Astrocyte (in vitro differentiated cells and primary cell): ENCODE measurements around the gene FSTL4. TPM values are rescaled to one million over a fixed set of nuclear protein-coding genes. Genes with fewer than 3 reads are reported as not detected.

Experiments used
- DNase-seq: peaks from one replicate; pipeline ENCODE4 v3.0.0-alpha.2; 2010; ENCODE audit warnings: low read depth
- FAIRE-seq: peaks from 2 replicates; lab custom pipeline; 2011; peaks lifted over from hg19 to GRCh38; lab: Jason Lieb, UNC
- H2AFZ ChIP-seq: 2 replicates; pipeline ENCODE4 v1.6.0; 2012; ENCODE audit warnings: low read depth, low read length, inconsistent platforms
- H3K27ac ChIP-seq: 2 replicates; pipeline ENCODE4 v1.5.1; 2011; ENCODE audit warnings: low read depth, low read length, inconsistent platforms
- H3K27me3 ChIP-seq: 2 replicates; pipeline ENCODE4 v1.6.0; 2011; ENCODE audit warnings: low read length, inconsistent platforms; ENCODE audit not compliant: insufficient read depth
- H3K36me3 ChIP-seq: 2 replicates; pipeline ENCODE4 v1.5.1; 2011; ENCODE audit warnings: low read length, inconsistent platforms; ENCODE audit not compliant: insufficient read depth
- H3K4me1 ChIP-seq: 2 replicates; pipeline ENCODE4 v1.5.1; 2011; ENCODE audit warnings: low read length, inconsistent platforms; ENCODE audit not compliant: insufficient read depth
- H3K4me2 ChIP-seq: 2 replicates; pipeline ENCODE4 v1.6.0; 2012; ENCODE audit warnings: low read length, inconsistent platforms
- H3K4me3 ChIP-seq: 2 replicates; pipeline ENCODE4 v1.5.1; 2011; ENCODE audit warnings: low read depth, mild to moderate bottlenecking, low read length, inconsistent platforms; ENCODE audit not compliant: insufficient read depth
- H3K79me2 ChIP-seq: 2 replicates; pipeline ENCODE4 v1.6.0; 2012; ENCODE audit warnings: mild to moderate bottlenecking, low read length, inconsistent platforms; ENCODE audit not compliant: insufficient read depth
- H3K9ac ChIP-seq: 2 replicates; pipeline ENCODE4 v1.6.0; 2012; ENCODE audit warnings: mild to moderate bottlenecking, low read length, inconsistent platforms
- H3K9me3 ChIP-seq: 2 replicates; pipeline ENCODE4 v1.5.1; 2012; ENCODE audit warnings: low read depth, mild to moderate bottlenecking, low read length, inconsistent platforms; ENCODE audit not compliant: insufficient read depth
- H4K20me1 ChIP-seq: 2 replicates; pipeline ENCODE4 v1.6.0; 2012; ENCODE audit warnings: low read length, inconsistent platforms; ENCODE audit not compliant: insufficient read depth
- H3K27ac Mint-ChIP-seq: one replicate; pipeline ENCODE4 v1.8.0; 2021; ENCODE audit warnings: mild to moderate bottlenecking, mixed read lengths; ENCODE audit not compliant: unreplicated experiment
- H3K27me3 Mint-ChIP-seq: one replicate; pipeline ENCODE4 v1.8.0; 2021; ENCODE audit warnings: low read depth, mixed read lengths; ENCODE audit not compliant: unreplicated experiment
- H3K36me3 Mint-ChIP-seq: one replicate; pipeline ENCODE4 v1.8.0; 2021; ENCODE audit warnings: low read depth, mixed read lengths; ENCODE audit not compliant: unreplicated experiment
- H3K4me1 Mint-ChIP-seq: one replicate; pipeline ENCODE4 v1.8.0; 2021; ENCODE audit warnings: low read depth, mixed read lengths; ENCODE audit not compliant: unreplicated experiment
- H3K4me3 Mint-ChIP-seq: one replicate; pipeline ENCODE4 v1.8.0; 2021; ENCODE audit warnings: mild to moderate bottlenecking, moderate library complexity, mixed read lengths; ENCODE audit not compliant: unreplicated experiment
- H3K9me3 Mint-ChIP-seq: one replicate; pipeline ENCODE4 v1.8.0; 2021; ENCODE audit warnings: mild to moderate bottlenecking, mixed read lengths; ENCODE audit not compliant: unreplicated experiment
- CTCF ChIP-seq: IDR thresholded peaks from 2 replicates; pipeline ENCODE4 v1.5.1; 2011; ENCODE audit warnings: low read depth, mild to moderate bottlenecking, inconsistent platforms, low read length, moderate library complexity; ENCODE audit not compliant: insufficient read depth
- EZH2 ChIP-seq: IDR thresholded peaks from 2 replicates; pipeline ENCODE4 v1.6.1; 2012; ENCODE audit warnings: mild to moderate bottlenecking, low read length, inconsistent platforms; ENCODE audit not compliant: insufficient read depth
- total RNA-seq: library from RNA; stranded (reverse); gene quantifications from 2 replicates; pipeline ENCODE4 v1.2.1, GENCODE V29; 2021

The FSTL4 gene
- total RNA-seq, 1 donor from 2014 or later: not detected

- Mint-ChIP-seq H3K4me1 (peaks cover 15% of the 10 kb centered on the region), H3K9me3 (peaks cover 3% of the 10 kb centered on the region)
Measured at GRCh38 chr5:133471699-133472098, 140.6 kb downstream of the FSTL4 start.

GRCh38 chr5:133470841-133471240, 141.5 kb downstream of the FSTL4 start:
- Histone ChIP-seq H3K27ac (no peak overlapping the region), H2AFZ (no peak overlapping the region), H3K4me1 (no peaks in the 10 kb centered on the region), H4K20me1 (no peaks in the 10 kb centered on the region), H3K36me3 (no peaks in the 10 kb centered on the region), H3K9me3 (peaks cover 2% of the 10 kb centered on the region), H3K9ac (no peak overlapping the region), H3K4me2 (no peak overlapping the region), H3K79me2 (no peaks in the 10 kb centered on the region), H3K27me3 (peaks cover 4% of the 10 kb centered on the region), H3K4me3 (no peak overlapping the region)
- H3K4me3 Mint-ChIP-seq: no peak overlapping the region
- TF ChIP-seq CTCF: no peak
- TF ChIP-seq EZH2: no peak
- peaks cover 37% of the 10 kb centered on the region for H3K27me3 Mint-ChIP-seq
- H3K36me3 Mint-ChIP-seq: no peaks in the 10 kb centered on the region
- DNase-seq: no peak
- H3K27ac Mint-ChIP-seq: no peak overlapping the region
- H3K9me3 Mint-ChIP-seq: peaks cover 3% of the 10 kb centered on the region
- no peak for FAIRE-seq
- peaks cover 11% of the 10 kb centered on the region for H3K4me1 Mint-ChIP-seq

More at GRCh38 chr5:133471699-133472098, 140.6 kb downstream of the FSTL4 start:
- Histone ChIP-seq H2AFZ (no peak overlapping the region), H3K9me3 (peaks cover 1% of the 10 kb centered on the region), H3K4me1 (no peaks in the 10 kb centered on the region), H3K79me2 (no peaks in the 10 kb centered on the region), H3K36me3 (no peaks in the 10 kb centered on the region), H3K4me2 (no peak overlapping the region), H3K27me3 (peaks cover 4% of the 10 kb centered on the region), H3K4me3 (no peak overlapping the region), H4K20me1 (no peaks in the 10 kb centered on the region), H3K9ac (no peak overlapping the region), H3K27ac (no peak overlapping the region)
- TF ChIP-seq EZH2 (no peak), CTCF (no peak)
- DNase-seq: no peak
- no peak for FAIRE-seq
- H3K4me3 Mint-ChIP-seq: no peak overlapping the region
- peaks cover 38% of the 10 kb centered on the region for H3K27me3 Mint-ChIP-seq
- H3K36me3 Mint-ChIP-seq: no peaks in the 10 kb centered on the region
- H3K27ac Mint-ChIP-seq: no peak overlapping the region

- H3K4me3 Mint-ChIP-seq: no peak overlapping the region
- no peak overlapping the region for H3K4me2 ChIP-seq
- no peaks in the 10 kb centered on the region for H3K36me3 Mint-ChIP-seq
- peaks cover 2% of the 10 kb centered on the region for H3K9me3 ChIP-seq
- H3K4me1 Mint-ChIP-seq: peaks cover 5% of the 10 kb centered on the region
- DNase-seq: no peak
- no peaks in the 10 kb centered on the region for H3K79me2 ChIP-seq
- no peak overlapping the region for H2AFZ ChIP-seq
- no peaks in the 10 kb centered on the region for H4K20me1 ChIP-seq
- H3K27me3 Mint-ChIP-seq: peaks cover 37% of the 10 kb centered on the region
- no peak overlapping the region for H3K27ac ChIP-seq
- no peak for FAIRE-seq
- H3K27me3 ChIP-seq: peaks cover 4% of the 10 kb centered on the region
- H3K4me3 ChIP-seq: no peak overlapping the region
- H3K27ac Mint-ChIP-seq: no peak overlapping the region
- no peaks in the 10 kb centered on the region for H3K36me3 ChIP-seq
- peaks cover 3% of the 10 kb centered on the region for H3K9me3 Mint-ChIP-seq
- no peak overlapping the region for H3K9ac ChIP-seq
- H3K4me1 ChIP-seq: no peaks in the 10 kb centered on the region
- TF ChIP-seq EZH2: no peak
- no peak for TF ChIP-seq CTCF
Measured at GRCh38 chr5:133469846-133470245, 142.5 kb downstream of the FSTL4 start.
